ENCODE data around the gene SLC9A3. TPM values are rescaled to one million over a fixed set of nuclear protein-coding genes. Genes with fewer than 3 reads are reported as not detected.

Gene SLC9A3
- polyA plus RNA-seq, 1 experiment, result 0.76 TPM

GRCh38 chr5:515273-515836, 8.9 kb downstream of the SLC9A3 start:
- H3K27me3 ChIP-seq (ENCODE audit: control insufficient read depth, insufficient read depth, low read length), result peaks cover 56% of the 10 kb centered on the region
- CTCF ChIA-PET, result no interaction called here
- no peak overlapping the region for H3K27ac ChIP-seq (ENCODE audit: low read depth, low read length)
- POLR2A ChIA-PET, result no interaction called here
- H3K4me3 ChIP-seq (ENCODE audit: low read depth, low read length), result no peak overlapping the region
- TF ChIP-seq, protein P1, sequence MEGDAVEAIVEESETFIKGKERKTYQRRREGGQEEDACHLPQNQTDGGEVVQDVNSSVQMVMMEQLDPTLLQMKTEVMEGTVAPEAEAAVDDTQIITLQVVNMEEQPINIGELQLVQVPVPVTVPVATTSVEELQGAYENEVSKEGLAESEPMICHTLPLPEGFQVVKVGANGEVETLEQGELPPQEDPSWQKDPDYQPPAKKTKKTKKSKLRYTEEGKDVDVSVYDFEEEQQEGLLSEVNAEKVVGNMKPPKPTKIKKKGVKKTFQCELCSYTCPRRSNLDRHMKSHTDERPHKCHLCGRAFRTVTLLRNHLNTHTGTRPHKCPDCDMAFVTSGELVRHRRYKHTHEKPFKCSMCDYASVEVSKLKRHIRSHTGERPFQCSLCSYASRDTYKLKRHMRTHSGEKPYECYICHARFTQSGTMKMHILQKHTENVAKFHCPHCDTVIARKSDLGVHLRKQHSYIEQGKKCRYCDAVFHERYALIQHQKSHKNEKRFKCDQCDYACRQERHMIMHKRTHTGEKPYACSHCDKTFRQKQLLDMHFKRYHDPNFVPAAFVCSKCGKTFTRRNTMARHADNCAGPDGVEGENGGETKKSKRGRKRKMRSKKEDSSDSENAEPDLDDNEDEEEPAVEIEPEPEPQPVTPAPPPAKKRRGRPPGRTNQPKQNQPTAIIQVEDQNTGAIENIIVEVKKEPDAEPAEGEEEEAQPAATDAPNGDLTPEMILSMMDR (IDR thresholded peaks at IDR 0.05; ENCODE audit: low read depth, low read length), result no peak
- no peaks in the 10 kb centered on the region; the same call in 1 of the 2 replicates for H3K9me3 ChIP-seq (ENCODE audit: control insufficient read depth, insufficient read depth, low read length)
- DNase-seq (ENCODE audit: low read depth, low spot score), result no peak

DNA sequence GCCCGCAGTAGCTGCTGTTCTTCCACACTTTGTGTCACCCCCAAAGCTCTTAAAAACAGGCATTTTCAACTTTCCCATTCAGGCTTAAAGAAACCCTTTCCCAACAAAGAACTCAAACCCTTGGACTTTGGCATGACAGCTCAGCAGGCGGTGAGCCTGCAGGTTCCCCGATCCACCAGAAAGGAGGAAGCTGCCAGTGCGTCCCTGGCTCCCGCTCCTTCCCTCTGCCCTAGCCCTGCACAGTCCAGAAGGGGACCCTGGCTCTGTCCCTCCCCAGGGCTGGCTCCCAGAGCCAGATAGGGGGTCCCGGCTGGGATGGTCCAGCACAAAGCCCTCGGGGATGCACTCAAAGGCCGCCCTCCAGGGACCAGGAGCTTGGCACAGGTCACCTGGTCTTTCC, 9.6 kb downstream of the SLC9A3 start:
- Histone ChIP-seq H3K27me3 (ENCODE audit: control insufficient read depth, insufficient read depth, low read length) (peaks cover 58% of the 10 kb centered on the region), H3K27ac (ENCODE audit: low read depth, low read length) (no peak overlapping the region), H3K9me3 (ENCODE audit: control insufficient read depth, insufficient read depth, low read length) (no peaks in the 10 kb centered on the region; the same call in 1 of the 2 replicates), H3K4me3 (ENCODE audit: low read depth, low read length) (no peak overlapping the region)
- ChIA-PET CTCF (no interaction called here), POLR2A (no interaction called here)
- TF ChIP-seq, protein P1 (IDR thresholded peaks at IDR 0.05; ENCODE audit: low read depth, low read length), result no peak
- no peak for DNase-seq (ENCODE audit: low read depth, low spot score)

DNA sequence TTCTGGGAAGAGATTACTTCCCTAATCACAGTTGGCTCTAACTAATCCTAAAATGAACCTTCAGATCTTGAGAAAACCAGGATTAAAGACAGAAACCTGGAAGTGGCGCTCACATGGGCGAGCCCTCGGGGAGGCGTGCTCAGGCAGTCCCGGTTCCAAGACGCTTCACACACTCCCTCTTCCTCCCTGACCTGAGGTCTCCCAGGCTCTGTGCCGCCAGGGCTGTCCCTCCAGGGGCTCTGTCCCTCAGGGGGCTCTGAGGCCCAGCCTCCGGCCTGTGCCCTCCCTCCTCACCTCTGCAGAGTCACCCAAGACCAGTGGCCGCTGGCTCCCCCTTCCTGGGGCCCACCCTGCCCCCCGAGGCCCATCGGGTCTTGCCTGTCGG, 10.2 kb downstream of the SLC9A3 start:
- no peak for DNase-seq (ENCODE audit: low read depth, low spot score)
- H3K27ac ChIP-seq (ENCODE audit: low read depth, low read length), result no peak overlapping the region
- ChIA-PET POLR2A (no interaction called here), CTCF (no interaction called here)
- H3K4me3 ChIP-seq (ENCODE audit: low read depth, low read length), result no peak overlapping the region
- peaks cover 55% of the 10 kb centered on the region for H3K27me3 ChIP-seq (ENCODE audit: control insufficient read depth, insufficient read depth, low read length)
- H3K9me3 ChIP-seq (ENCODE audit: control insufficient read depth, insufficient read depth, low read length), result no peaks in the 10 kb centered on the region; the same call in 1 of the 2 replicates
- TF ChIP-seq, protein P1 (IDR thresholded peaks at IDR 0.05; ENCODE audit: low read depth, low read length), result no peak

DNA sequence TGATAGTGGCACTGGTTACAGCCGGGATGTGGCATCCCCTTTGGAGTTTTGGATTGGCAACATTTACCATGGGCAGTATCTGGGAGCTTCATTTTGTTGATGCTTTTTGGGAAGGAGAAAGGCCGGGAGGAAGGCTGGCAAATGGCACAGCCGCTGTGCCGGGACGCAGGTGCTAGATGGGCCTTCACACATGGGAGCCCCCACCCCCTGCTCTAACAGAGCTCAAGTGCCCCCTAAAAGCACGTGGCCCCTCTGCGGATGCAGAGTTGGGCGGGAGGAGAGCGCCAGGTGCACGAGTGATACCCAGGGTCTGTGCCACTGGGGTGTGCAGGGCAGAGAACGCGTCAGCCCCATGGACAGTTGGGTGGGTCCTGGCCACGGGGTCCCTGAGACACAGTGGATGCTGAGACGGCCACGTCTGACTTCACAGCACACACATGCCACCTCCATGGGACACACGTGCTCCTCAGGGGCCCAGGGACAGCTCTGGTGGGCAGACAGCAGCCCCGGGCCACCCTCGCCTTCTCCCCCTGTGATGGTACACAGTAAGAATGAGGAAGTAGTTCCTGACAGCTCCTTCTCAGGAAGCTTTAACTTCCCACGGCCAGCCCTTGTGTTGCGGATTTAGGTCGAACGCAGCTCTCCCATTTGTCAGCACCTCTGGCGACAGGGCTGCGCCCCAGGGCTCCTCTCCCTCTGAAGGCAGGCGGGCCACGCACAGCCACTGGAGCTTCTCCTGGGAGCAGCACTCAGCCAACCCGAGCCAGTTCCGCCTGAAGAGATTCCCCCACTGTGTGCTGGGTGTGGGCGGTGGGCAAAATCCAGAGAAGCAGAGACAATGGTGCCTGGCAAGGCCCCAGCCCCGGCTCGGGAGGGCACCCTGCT, 10.8 kb downstream of the SLC9A3 start:
- ChIA-PET CTCF (no interaction called here), POLR2A (no interaction called here)
- peaks cover 1% of the 10 kb centered on the region; the same call in 1 of the 2 replicates for H3K9me3 ChIP-seq (ENCODE audit: control insufficient read depth, insufficient read depth, low read length)
- DNase-seq (ENCODE audit: low read depth, low spot score), result no peak
- TF ChIP-seq, protein P1 (IDR thresholded peaks at IDR 0.05; ENCODE audit: low read depth, low read length), result no peak
- H3K27me3 ChIP-seq (ENCODE audit: control insufficient read depth, insufficient read depth, low read length), result peaks cover 54% of the 10 kb centered on the region
- no peak overlapping the region for H3K27ac ChIP-seq (ENCODE audit: low read depth, low read length)
- H3K4me3 ChIP-seq (ENCODE audit: low read depth, low read length), result no peak overlapping the region

GRCh38 chr5:511476-511875, 12.8 kb downstream of the SLC9A3 start:
- ChIA-PET POLR2A (no interaction called here), CTCF (no interaction called here)
- Histone ChIP-seq H3K4me3 (ENCODE audit: low read depth, low read length) (no peak overlapping the region), H3K27me3 (ENCODE audit: control insufficient read depth, insufficient read depth, low read length) (peaks cover 49% of the 10 kb centered on the region), H3K9me3 (ENCODE audit: control insufficient read depth, insufficient read depth, low read length) (peaks cover 16% of the 10 kb centered on the region; the same call in 1 of the 2 replicates), H3K27ac (ENCODE audit: low read depth, low read length) (no peak overlapping the region)
- TF ChIP-seq, protein P1 (IDR thresholded peaks at IDR 0.05; ENCODE audit: low read depth, low read length), result no peak
- no peak for DNase-seq (ENCODE audit: low read depth, low spot score)

All from AG04450 (cell line).